Erythroblast (primary cell): ENCODE results near the gene MYO16.

Experiments used
- GATA1 ChIP-seq: IDR thresholded peaks from 2 replicates; pipeline ENCODE4 v1.6.1; 2011; ENCODE audit warnings: low read depth, mild to moderate bottlenecking, control low read depth, low read length, moderate library complexity
- POLR2A ChIP-seq: IDR thresholded peaks from 2 replicates; pipeline ENCODE4 v1.6.1; 2011; ENCODE audit warnings: mild to moderate bottlenecking, low read length

DNA sequence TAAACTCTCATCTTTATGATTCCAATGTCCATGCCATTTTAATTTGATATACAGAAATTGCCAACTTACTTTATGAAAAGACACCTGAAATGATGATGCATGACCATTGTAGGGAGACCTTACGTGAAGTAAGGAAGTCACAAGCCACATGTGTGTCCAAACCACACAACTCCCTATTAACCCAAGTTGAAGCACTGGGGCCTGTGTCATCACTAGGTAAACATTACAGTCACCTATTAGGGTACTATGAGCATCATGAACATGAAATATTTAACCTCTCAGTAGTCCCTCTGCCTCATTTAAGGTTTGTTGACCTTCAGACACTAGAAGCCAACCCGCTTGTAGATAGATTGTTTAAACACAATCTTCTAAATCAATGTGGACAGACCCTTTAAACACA, 580.1 kb downstream of the MYO16 start:
- TF ChIP-seq GATA1 (no peak), POLR2A (no peak)
